H1 (cell line): Measurements from ENCODE around the gene PLCL1. TPM values are rescaled to one million over a fixed set of nuclear protein-coding genes. Genes with fewer than 3 reads are reported as not detected.

Experiments
- BACH1 ChIP-seq: IDR thresholded peaks from 2 replicates; pipeline ENCODE4 v1.6.1; 2012; ENCODE audit warnings: low read length, improper control_type of control experiment
- FOSL1 ChIP-seq: IDR thresholded peaks from 2 replicates; pipeline ENCODE4 v1.6.1; 2011; ENCODE audit warnings: mild to moderate bottlenecking, low read depth, low read length, moderate library complexity; ENCODE audit not compliant: insufficient read depth
- HDAC6 ChIP-seq: IDR thresholded peaks from one replicate; pipeline ENCODE4 v1.7.1; 2012; ENCODE audit warnings: low read depth, mild to moderate bottlenecking, inconsistent platforms, low read length, moderate library complexity
- RAD21 ChIP-seq, 2 experiments: IDR thresholded peaks in 1 of 2; conservative IDR thresholded peaks in 1 of 2; 2 replicates each; pipeline ENCODE4 v1.6.1; 2011; ENCODE audit warnings: low read depth in 2 of 2, low read length in 2 of 2, improper control_type of control experiment in 1 of 2, inconsistent platforms in 1 of 2, mild to moderate bottlenecking in 1 of 2, moderate library complexity in 1 of 2
- RFX5 ChIP-seq: IDR thresholded peaks from 2 replicates; pipeline ENCODE4 v1.6.1; 2011; ENCODE audit warnings: low read depth, low read length, improper control_type of control experiment, borderline replicate concordance
- SIRT6 ChIP-seq: IDR thresholded peaks from one replicate; pipeline ENCODE4 v1.7.1; 2012; ENCODE audit warnings: low read length, inconsistent platforms
- SRF ChIP-seq: IDR thresholded peaks from 2 replicates; pipeline ENCODE4 v1.6.1; 2011; ENCODE audit warnings: mild to moderate bottlenecking, low read depth, low read length, moderate library complexity
- YY1 ChIP-seq: IDR thresholded peaks from 2 replicates; pipeline ENCODE4 v1.6.1; 2011; ENCODE audit warnings: low read depth, mild to moderate bottlenecking, low read length
- ZNF274 ChIP-seq: IDR thresholded peaks from 2 replicates; pipeline ENCODE4 v1.7.0; 2012; ENCODE audit warnings: low read length, borderline replicate concordance; ENCODE audit errors: extremely low read depth
- polyA plus RNA-seq, 7 experiments: library from polyadenylated mRNA; depleted of rRNA in 3 of 7; stranded (reverse) in 5 of 7; unstranded in 2 of 7; fragments of >200 nt in 5 of 7; fragments of 200-250 nt in 2 of 7; gene quantifications; 1 replicate in 5 of 7; 2 replicates in 1 of 7; 4 replicates in 1 of 7; pipeline versions ENCODE4 v1.2.1 to v1.2.3, GENCODE V29; 2011 to 2013; ENCODE audit warnings: missing spikeins in 2 of 7, mixed read lengths in 2 of 7
- total RNA-seq: library from RNA; stranded (reverse); fragmentation: NEBNext Ultra II Directional; extraction: Animal tissue kit (Norgen Biotek cat#: 25700); gene quantifications from 2 replicates; pipeline ENCODE4 v1.2.1, GENCODE V29; 2021
- TF ChIP-seq, protein P1 (sequence below): fragments of 300-600 bp; sonication (generic); IDR thresholded peaks from 2 replicates; pipeline ENCODE4 v1.7.1; 2012; ENCODE audit warnings: low read length, moderate library complexity, mild to moderate bottlenecking, inconsistent platforms; ENCODE audit not compliant: insufficient replicate concordance
- TF ChIP-seq, protein P2 (sequence below): IDR thresholded peaks from 2 replicates; pipeline ENCODE4 v1.6.1; 2012; ENCODE audit warnings: inconsistent platforms

Gene PLCL1
- total and polyA plus RNA-seq, 2 of the 8 experiments (the other 6 are each of a cell fraction or from before 2014, with no cell fraction given): not detected

GRCh38 chr2:197810491-197810890, 6.1 kb downstream of the PLCL1 start (continued):
- TF ChIP-seq, protein P1, sequence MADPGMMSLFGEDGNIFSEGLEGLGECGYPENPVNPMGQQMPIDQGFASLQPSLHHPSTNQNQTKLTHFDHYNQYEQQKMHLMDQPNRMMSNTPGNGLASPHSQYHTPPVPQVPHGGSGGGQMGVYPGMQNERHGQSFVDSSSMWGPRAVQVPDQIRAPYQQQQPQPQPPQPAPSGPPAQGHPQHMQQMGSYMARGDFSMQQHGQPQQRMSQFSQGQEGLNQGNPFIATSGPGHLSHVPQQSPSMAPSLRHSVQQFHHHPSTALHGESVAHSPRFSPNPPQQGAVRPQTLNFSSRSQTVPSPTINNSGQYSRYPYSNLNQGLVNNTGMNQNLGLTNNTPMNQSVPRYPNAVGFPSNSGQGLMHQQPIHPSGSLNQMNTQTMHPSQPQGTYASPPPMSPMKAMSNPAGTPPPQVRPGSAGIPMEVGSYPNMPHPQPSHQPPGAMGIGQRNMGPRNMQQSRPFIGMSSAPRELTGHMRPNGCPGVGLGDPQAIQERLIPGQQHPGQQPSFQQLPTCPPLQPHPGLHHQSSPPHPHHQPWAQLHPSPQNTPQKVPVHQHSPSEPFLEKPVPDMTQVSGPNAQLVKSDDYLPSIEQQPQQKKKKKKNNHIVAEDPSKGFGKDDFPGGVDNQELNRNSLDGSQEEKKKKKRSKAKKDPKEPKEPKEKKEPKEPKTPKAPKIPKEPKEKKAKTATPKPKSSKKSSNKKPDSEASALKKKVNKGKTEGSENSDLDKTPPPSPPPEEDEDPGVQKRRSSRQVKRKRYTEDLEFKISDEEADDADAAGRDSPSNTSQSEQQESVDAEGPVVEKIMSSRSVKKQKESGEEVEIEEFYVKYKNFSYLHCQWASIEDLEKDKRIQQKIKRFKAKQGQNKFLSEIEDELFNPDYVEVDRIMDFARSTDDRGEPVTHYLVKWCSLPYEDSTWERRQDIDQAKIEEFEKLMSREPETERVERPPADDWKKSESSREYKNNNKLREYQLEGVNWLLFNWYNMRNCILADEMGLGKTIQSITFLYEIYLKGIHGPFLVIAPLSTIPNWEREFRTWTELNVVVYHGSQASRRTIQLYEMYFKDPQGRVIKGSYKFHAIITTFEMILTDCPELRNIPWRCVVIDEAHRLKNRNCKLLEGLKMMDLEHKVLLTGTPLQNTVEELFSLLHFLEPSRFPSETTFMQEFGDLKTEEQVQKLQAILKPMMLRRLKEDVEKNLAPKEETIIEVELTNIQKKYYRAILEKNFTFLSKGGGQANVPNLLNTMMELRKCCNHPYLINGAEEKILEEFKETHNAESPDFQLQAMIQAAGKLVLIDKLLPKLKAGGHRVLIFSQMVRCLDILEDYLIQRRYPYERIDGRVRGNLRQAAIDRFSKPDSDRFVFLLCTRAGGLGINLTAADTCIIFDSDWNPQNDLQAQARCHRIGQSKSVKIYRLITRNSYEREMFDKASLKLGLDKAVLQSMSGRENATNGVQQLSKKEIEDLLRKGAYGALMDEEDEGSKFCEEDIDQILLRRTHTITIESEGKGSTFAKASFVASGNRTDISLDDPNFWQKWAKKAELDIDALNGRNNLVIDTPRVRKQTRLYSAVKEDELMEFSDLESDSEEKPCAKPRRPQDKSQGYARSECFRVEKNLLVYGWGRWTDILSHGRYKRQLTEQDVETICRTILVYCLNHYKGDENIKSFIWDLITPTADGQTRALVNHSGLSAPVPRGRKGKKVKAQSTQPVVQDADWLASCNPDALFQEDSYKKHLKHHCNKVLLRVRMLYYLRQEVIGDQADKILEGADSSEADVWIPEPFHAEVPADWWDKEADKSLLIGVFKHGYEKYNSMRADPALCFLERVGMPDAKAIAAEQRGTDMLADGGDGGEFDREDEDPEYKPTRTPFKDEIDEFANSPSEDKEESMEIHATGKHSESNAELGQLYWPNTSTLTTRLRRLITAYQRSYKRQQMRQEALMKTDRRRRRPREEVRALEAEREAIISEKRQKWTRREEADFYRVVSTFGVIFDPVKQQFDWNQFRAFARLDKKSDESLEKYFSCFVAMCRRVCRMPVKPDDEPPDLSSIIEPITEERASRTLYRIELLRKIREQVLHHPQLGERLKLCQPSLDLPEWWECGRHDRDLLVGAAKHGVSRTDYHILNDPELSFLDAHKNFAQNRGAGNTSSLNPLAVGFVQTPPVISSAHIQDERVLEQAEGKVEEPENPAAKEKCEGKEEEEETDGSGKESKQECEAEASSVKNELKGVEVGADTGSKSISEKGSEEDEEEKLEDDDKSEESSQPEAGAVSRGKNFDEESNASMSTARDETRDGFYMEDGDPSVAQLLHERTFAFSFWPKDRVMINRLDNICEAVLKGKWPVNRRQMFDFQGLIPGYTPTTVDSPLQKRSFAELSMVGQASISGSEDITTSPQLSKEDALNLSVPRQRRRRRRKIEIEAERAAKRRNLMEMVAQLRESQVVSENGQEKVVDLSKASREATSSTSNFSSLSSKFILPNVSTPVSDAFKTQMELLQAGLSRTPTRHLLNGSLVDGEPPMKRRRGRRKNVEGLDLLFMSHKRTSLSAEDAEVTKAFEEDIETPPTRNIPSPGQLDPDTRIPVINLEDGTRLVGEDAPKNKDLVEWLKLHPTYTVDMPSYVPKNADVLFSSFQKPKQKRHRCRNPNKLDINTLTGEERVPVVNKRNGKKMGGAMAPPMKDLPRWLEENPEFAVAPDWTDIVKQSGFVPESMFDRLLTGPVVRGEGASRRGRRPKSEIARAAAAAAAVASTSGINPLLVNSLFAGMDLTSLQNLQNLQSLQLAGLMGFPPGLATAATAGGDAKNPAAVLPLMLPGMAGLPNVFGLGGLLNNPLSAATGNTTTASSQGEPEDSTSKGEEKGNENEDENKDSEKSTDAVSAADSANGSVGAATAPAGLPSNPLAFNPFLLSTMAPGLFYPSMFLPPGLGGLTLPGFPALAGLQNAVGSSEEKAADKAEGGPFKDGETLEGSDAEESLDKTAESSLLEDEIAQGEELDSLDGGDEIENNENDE: no peak
- no peak for TF ChIP-seq FOSL1
- no peak for TF ChIP-seq HDAC6
- TF ChIP-seq RAD21 (IDR thresholded peaks at IDR 0.05 in 1 of 2, conservative IDR thresholded peaks at IDR 0.05 in 1 of 2; ENCODE audit: low read depth in 2 of 2, low read length in 2 of 2): no peak
- TF ChIP-seq YY1: no peak
- TF ChIP-seq SRF: no peak
- TF ChIP-seq BACH1: no peak
- no peak for TF ChIP-seq RFX5
- TF ChIP-seq, protein P2, sequence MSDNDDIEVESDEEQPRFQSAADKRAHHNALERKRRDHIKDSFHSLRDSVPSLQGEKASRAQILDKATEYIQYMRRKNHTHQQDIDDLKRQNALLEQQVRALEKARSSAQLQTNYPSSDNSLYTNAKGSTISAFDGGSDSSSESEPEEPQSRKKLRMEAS: no peak
- TF ChIP-seq ZNF274: no peak
- TF ChIP-seq SIRT6: no peak
